ENCODE data around the gene IKZF1. TPM values are rescaled to one million over a fixed set of nuclear protein-coding genes. Genes with fewer than 3 reads are reported as not detected.

Gene IKZF1
- total RNA-seq, 1 donor from 2014 or later = 2.2 TPM

DNA sequence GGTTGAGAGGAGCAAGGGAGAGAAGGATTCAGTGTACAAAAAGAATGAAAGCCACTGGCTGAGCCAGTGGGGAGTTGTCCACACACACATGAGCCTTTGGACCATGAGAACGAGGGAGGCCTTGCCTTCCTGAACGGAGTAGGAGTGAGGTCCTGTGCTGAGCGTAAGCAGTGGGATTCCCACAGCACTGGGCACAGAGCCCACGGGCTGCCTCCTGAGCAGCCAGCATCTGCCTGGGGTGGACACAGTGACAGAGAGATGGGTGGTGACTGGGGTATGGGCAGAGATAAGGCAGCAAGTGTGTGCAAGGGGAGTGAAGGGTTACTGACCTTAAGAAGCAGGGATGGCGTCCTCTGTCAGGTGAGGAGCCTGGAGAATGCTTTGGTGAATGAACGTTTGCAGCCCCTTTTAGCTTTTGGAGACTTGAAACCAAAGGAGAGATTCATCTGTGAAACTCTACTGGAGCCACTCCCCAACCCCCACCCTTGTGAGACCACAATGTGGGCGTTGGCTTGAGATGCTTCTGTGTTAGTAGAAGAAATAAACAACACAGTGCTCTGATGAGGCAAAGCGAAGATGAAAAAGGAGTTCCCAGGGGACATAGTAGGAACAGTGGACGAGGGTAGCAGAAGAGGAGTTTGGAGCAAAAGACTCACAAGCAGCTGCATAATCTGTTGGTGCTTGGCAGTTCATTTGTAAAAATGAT, 89.2 kb downstream of the IKZF1 start:
- intact Hi-C loops (cut with DNase I) = no loop called here

DNA sequence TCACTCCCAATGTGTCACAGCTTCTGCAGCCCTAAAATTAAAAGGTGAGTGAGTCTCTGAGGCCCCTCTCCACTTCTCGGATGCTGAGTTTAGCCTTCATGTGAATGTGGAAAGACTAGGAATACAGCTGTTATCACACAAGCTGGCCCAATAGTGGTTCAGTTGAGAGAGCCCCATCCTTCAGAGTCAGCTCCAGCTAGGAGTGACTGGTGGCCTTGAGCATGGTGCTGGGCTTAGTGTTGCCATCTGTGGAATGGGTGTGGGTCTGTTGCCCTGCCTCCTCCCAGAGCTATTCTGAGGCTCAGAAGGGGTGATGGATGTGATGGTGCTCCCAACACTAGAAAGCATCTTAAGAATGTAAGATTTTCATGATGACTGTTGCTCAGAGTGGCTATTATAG, 89.8 kb downstream of the IKZF1 start:
- DNase-seq (ENCODE audit: low spot score) = no peak
- intact Hi-C loops (cut with DNase I) = no loop called here

More for the DNA sequence above, 89.2 kb downstream of the IKZF1 start:
- DNase-seq (ENCODE audit: low spot score) = no peak

DNA sequence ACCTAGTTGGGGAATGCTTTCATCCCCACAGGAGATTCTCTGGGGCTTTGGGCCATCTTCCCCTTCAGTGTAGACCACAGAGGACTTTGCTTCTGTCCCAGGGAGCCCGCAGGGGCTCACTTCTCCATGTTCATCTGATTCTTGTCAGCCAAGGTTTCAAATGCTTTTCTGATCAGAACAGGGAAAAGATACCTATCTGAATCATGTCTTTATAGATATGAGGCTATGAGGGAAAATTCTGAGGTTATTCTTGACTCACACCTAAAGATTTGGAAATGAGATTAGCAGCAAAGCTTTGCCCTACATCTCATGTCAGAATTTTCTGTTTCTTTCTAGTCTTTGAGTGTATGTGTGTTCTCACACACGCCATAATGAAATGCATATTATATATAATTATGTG, 92.3 kb downstream of the IKZF1 start:
- DNase-seq (ENCODE audit: low spot score) = no peak
- intact Hi-C loops (cut with DNase I) = no loop called here

GRCh38 chr7:50397320-50397970, 92.9 kb downstream of the IKZF1 start:
- intact Hi-C loops (cut with DNase I) = no loop called here

GRCh38 chr7:50397971-50398324, 93.4 kb downstream of the IKZF1 start:
- no peak for DNase-seq (ENCODE audit: low spot score)
- intact Hi-C loops (cut with DNase I) = no loop called here

More at GRCh38 chr7:50397320-50397970, 92.9 kb downstream of the IKZF1 start:
- no peak for DNase-seq (ENCODE audit: low spot score)

- intact Hi-C loops (cut with DNase I) = no loop called here
- DNase-seq (ENCODE audit: low spot score) = no peak
These were observed 94.7 kb downstream of the IKZF1 start for GRCh38 chr7:50399206-50399605.

- DNase-seq (ENCODE audit: low spot score) = no peak
- intact Hi-C loops (cut with DNase I) = no loop called here
These were observed 95.1 kb downstream of the IKZF1 start for GRCh38 chr7:50399635-50400034.

DNA sequence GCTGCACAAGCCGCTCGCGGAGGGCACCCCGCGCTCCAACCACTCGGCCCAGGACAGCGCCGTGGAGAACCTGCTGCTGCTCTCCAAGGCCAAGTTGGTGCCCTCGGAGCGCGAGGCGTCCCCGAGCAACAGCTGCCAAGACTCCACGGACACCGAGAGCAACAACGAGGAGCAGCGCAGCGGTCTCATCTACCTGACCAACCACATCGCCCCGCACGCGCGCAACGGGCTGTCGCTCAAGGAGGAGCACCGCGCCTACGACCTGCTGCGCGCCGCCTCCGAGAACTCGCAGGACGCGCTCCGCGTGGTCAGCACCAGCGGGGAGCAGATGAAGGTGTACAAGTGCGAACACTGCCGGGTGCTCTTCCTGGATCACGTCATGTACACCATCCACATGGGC, 95.6 kb downstream of the IKZF1 start:
- no peak for DNase-seq (ENCODE audit: low spot score)
- intact Hi-C loops (cut with DNase I) = no loop called here

GRCh38 chr7:50404392-50404791, 99.9 kb downstream of the IKZF1 start:
- intact Hi-C loops (cut with DNase I) = no loop called here
- no peak for DNase-seq (ENCODE audit: low spot score)

GRCh38 chr7:50405221-50405620, 100.7 kb downstream of the IKZF1 start:
- no peak for DNase-seq (ENCODE audit: low spot score)
- intact Hi-C loops (cut with DNase I) = no loop called here

DNA sequence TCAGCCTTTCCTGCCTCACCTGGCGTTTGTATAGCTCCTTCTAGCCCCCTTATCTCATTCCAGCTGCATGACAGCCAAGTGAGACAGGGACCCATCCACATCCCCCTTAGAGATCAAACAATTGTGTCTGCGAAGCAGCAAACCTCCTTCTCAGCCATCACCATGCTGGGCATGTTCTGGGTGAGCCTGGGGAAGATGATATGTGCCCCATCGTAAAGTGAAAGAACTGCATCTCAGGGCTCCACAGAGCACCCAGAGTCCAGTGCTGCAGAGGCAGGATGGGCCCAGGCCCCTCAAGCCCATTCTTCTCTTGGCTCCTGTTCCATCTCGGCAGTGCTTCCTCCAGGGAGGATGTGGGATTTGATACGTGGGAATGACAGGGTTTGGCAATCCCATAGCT, 102.4 kb downstream of the IKZF1 start:
- intact Hi-C loops (cut with DNase I) = no loop called here

DNA sequence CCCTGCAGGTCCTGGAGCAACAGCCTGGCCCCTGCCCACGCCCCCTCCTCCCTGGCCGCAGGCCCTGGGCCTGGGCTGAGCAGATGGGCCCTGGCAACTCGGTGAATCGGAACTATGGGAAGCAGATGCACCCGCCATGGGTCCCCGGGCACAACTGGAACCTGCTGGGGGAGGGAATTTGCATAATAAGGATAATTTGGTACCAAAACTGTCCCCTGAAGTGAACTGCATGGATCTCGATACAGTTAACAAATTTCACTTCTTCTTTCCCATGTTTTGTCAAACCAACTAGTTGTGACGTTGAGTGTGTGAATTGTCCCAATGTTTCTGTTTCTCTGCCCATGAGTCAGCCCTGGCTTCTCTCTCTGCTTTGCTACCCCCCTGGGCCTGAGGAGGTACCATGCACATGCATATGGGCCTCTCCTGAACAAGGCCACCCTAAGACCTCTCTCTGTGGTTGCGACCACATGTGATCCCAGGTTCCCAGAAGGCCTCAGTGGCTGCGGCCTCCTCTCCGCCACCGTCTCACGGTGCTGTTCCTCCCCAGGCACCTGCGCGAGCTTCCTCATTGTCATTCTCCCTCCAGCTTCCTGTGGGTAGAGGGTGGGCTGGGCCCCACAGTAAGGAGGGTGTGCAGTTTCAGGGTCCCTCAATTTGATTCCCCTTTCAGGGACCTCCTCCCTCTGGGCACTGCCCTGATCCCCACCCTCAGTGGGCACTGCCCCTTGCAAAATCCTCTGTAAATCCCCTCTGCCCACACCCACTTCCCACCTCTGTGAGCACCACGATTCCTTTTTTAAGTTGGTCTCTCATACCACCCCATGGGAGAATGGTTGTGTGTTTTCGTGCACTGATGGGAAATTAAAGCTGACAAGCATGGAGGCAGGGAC, 105.6 kb downstream of the IKZF1 start:
- DNase-seq (ENCODE audit: low spot score) = no peak
- intact Hi-C loops (cut with DNase I) = no loop called here

More for the DNA sequence above, 102.4 kb downstream of the IKZF1 start:
- DNase-seq (ENCODE audit: low spot score) = no peak

GRCh38 chr7:50411332-50411731, 106.8 kb downstream of the IKZF1 start:
- intact Hi-C loops (cut with DNase I) = no loop called here

DNA sequence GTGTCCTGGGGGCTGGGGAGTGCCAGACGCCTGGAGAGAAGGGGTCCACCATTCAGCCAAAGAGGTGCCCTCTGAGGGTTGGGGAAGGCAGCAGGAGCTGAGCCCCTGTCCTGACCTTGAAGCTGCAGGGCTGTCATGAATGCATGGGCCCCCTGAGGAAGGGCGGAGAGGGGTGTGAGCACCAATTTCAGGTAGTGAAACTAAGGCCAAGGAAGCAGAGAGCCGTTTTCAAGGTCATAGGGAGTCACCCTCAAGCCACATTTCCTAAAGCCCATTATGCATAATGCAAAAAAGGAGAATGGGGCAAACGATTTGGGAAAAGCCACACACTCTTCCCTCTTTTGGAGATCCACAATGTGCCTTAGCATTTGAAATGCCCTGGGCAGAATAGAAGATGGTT, 108.5 kb downstream of the IKZF1 start:
- DNase-seq (ENCODE audit: low spot score) = no peak
- intact Hi-C loops (cut with DNase I) = no loop called here

More at GRCh38 chr7:50411332-50411731, 106.8 kb downstream of the IKZF1 start:
- no peak for DNase-seq (ENCODE audit: low spot score)

DNA sequence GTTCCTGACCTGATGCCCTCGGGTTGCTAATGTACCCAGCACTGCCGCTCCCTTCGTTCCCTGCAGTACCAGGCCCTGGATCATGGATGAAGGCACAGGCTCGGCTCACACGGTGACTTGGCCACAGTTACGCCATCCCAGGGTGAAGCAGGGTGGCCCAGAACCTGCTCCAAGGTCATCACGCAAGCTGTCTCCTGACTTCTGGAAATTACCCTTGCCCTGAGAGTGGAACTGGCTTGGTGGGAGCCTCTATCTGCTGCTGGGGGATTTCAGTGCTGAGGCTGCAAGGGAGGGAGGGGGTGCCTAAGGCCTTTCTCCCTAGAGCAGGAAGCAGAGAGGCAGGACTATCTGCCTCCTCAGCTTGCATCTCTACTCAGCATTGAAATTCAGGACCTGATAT, 109.0 kb downstream of the IKZF1 start:
- intact Hi-C loops (cut with DNase I) = no loop called here
- DNase-seq (ENCODE audit: low spot score) = no peak

DNA sequence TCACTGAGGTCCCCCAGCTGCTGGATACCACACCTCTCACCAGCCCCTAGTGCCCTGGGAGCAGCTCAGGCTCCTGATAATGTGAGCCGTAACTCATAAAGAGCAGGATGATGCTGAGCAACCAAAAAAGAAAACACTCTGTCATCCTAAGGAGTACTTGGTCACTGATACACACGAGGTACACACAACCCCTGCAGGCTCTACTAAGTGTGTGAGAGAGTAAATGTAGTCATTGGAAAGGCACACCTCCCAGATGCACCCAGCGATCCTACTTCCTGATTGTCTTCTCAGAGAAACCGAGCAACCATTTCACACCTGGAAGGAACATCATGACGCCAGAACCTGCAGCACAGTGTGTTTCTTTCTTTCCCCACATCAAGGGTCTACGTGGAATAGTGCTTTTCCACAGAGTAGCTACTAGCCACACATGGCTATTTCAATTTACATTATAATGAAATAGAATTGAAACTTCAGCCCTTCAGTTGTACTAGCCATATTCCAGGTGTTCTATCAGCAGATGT, 111.4 kb downstream of the IKZF1 start:
- intact Hi-C loops (cut with DNase I) = loop anchor here (5.0 kb wide), 1 partner anchor 274 kb away; no protein-coding TSS in a partner anchor

GRCh38 chr7:50416527-50417182, 112.1 kb downstream of the IKZF1 start:
- DNase-seq (ENCODE audit: low spot score) = no peak
- intact Hi-C loops (cut with DNase I) = loop anchor here (5.0 kb wide), 1 partner anchor 274 kb away; no protein-coding TSS in a partner anchor

More for the DNA sequence above, 111.4 kb downstream of the IKZF1 start:
- no peak for DNase-seq (ENCODE audit: low spot score)

DNA sequence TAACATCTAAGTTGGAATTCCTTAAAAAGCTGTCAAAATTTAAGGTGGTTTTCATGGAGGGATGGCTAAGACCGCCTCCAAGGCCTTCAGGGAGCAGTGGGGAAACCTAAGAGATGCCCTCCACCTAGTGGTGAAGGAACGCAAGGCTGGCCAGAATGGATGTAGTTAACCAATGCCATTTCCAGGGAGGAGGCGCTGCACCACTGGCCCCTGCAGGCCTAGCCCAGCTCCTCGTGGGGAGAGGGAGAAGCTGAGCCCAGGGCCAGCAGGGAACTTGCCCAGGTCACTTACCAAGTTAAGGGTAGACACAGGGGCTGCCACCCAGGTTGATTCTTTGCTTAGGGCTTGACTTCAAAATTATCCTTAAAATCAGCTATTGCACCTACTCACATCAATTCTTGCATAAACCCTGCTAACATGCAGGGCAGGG, 113.6 kb downstream of the IKZF1 start:
- intact Hi-C loops (cut with DNase I) = loop anchor here (2.0 to 5.0 kb wide), 2 partner anchors 213 to 276 kb away; no protein-coding TSS in a partner anchor
- DNase-seq (ENCODE audit: low spot score) = no peak
